Lower leg skin (tissue), 3 donors: Measurements from ENCODE around the gene POLN.

Experiments used
- POLR2A ChIP-seq, 2 donors: fragments of 450-650 bp; IDR thresholded peaks; one replicate each; pipeline ENCODE4 v1.6.1; 2016 to 2017; ENCODE audit warnings: antibody characterized with exemption in 2 of 2, mild to moderate bottlenecking in 1 of 2, moderate library complexity in 1 of 2
- TF ChIP-seq, protein P1 (sequence below), 3 donors: fragments of 450-650 bp; IDR thresholded peaks; one replicate each; pipeline ENCODE4 v1.5.1; 2016; ENCODE audit warnings: antibody characterized with exemption in 3 of 3, mild to moderate bottlenecking in 3 of 3, moderate library complexity in 2 of 3

DNA sequence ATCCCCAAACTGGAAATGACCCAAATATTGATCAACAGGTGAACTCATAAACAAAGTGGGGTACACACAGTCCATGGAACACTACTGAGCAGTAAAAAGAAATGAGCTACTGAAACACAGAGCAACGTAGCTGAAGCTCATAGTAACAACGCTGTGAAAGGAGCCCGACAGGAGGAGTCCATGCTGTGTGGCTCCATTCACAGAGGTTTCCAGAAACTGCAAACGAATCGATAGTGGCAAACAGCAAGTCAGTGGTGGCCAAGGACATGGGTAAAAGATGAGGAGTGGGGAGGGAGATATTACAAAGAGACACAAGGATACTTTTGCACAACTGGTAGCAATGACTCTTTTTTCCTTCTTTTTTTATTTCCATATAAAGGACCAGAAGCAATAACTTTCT lies 90.4 kb downstream of the POLN start:
- TF ChIP-seq, protein P1, sequence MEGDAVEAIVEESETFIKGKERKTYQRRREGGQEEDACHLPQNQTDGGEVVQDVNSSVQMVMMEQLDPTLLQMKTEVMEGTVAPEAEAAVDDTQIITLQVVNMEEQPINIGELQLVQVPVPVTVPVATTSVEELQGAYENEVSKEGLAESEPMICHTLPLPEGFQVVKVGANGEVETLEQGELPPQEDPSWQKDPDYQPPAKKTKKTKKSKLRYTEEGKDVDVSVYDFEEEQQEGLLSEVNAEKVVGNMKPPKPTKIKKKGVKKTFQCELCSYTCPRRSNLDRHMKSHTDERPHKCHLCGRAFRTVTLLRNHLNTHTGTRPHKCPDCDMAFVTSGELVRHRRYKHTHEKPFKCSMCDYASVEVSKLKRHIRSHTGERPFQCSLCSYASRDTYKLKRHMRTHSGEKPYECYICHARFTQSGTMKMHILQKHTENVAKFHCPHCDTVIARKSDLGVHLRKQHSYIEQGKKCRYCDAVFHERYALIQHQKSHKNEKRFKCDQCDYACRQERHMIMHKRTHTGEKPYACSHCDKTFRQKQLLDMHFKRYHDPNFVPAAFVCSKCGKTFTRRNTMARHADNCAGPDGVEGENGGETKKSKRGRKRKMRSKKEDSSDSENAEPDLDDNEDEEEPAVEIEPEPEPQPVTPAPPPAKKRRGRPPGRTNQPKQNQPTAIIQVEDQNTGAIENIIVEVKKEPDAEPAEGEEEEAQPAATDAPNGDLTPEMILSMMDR (IDR thresholded peaks at IDR 0.05): no peak
- TF ChIP-seq POLR2A (IDR thresholded peaks at IDR 0.05): no peak
